Body of pancreas (tissue), 4 donors: Measurements from ENCODE around the gene ZNF805. TPM values are rescaled to one million over a fixed set of nuclear protein-coding genes. Genes with fewer than 3 reads are reported as not detected.
A peak's percentile ranks its signal among the peaks of the same experiment; 100 is the strongest.

Experiments
- ATAC-seq: fragments of 150-250 bp; one replicate; pipeline ENCODE4 v1.9.1; 2016
- DNase-seq, 4 donors: peaks; one replicate each; pipeline ENCODE4 v3.0.0-alpha.2; 2019
- H3K27ac ChIP-seq, 4 donors: fragments of 200-600 bp; sonication (generic); 1 replicate in 3 of 4; 2 replicates in 1 of 4; pipeline versions ENCODE4 v1.5.1 to v1.6.1; 2016 to 2019; ENCODE audit warnings: mild to moderate bottlenecking in 1 of 4, mixed read lengths in 1 of 4, moderate library complexity in 1 of 4
- H3K27me3 ChIP-seq, 2 donors: fragments of 200-600 bp; sonication (generic); one replicate each; pipeline ENCODE4 v1.6.0; 2016; ENCODE audit warnings: mild to moderate bottlenecking in 1 of 2
- H3K36me3 ChIP-seq, 2 donors: fragments of 200-600 bp; sonication (generic); replicated peaks in 1 of 2; 2 replicates each; pipeline ENCODE4 v1.5.1; 2016; ENCODE audit warnings: low read depth in 2 of 2; ENCODE audit not compliant: insufficient read depth in 1 of 2
- H3K4me1 ChIP-seq: fragments of 200-600 bp; sonication (generic); one replicate; pipeline ENCODE4 v1.6.0; 2016
- H3K4me3 ChIP-seq, 2 donors: fragments of 200-600 bp; sonication (generic); 1 replicate in 1 of 2; 2 replicates in 1 of 2; pipeline ENCODE4 v1.5.1; 2016 to 2019
- H3K9me3 ChIP-seq, 3 donors: fragments of 200-600 bp; sonication (generic); 1 replicate in 2 of 3; 2 replicates in 1 of 3; pipeline ENCODE4 v1.5.1; 2016
- CTCF ChIP-seq, 7 experiments: fragments of 450-650 bp in 4 of 7; fragments of 200-600 bp in 3 of 7; sonication (generic) in 3 of 7; IDR thresholded peaks; one replicate each; pipeline ENCODE4 v1.5.1; 2016 to 2019; ENCODE audit warnings: antibody characterized with exemption in 7 of 7
- POLR2A ChIP-seq, 3 donors: fragments of 450-650 bp; IDR thresholded peaks; one replicate each; pipeline ENCODE4 v1.6.1; 2016; ENCODE audit warnings: antibody characterized with exemption in 3 of 3, mild to moderate bottlenecking in 2 of 3
- WGBS, 2 donors: methylation state at CpG; one replicate each; pipeline ENCODE4 v1.1.5; 2017; 5-methylcytosine and 5-hydroxymethylcytosine counted together
- intact Hi-C: fragments of 100-400 bp; cut with DNase I; formaldehyde crosslinking; loops from one replicate; pipeline ENCODE4 v1.15.1; 2023
- total RNA-seq, 2 donors: library from RNA; depleted of rRNA; stranded (reverse); fragments of >200 nt; gene quantifications; one replicate each; pipeline ENCODE4 v1.1.0, GENCODE V29; 2016

Gene ZNF805
- total RNA-seq, 2 donors from 2014 or later = 8.8 to 13.8 TPM

DNA sequence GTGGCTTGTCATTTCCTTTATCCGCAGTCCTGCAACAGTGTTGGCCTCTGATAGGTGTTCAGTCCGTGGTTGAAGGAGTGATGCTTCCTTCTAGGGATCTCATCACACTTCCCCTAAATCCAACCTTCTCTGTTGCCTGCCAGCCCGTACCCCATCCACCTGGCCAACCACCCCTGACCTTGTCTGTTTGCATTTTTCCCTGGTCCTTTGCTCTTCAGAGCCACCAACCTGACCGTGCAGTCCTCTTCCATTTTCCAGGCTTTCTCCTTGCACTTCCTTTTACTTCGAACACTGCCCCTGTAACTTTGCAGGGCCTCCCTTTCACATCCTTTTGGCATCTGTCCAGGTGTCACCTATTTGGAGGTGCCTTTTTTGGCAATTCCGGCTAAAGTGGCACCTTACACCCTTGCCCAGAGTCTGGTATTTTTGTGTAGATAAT lies 40.5 kb downstream of the ZNF805 start:
- DNase-seq (no peak), ATAC-seq (no peak)
- intact Hi-C loops = no loop called here
- TF ChIP-seq POLR2A (IDR thresholded peaks at IDR 0.05) = no peak
- TF ChIP-seq CTCF (IDR thresholded peaks at IDR 0.05) = no peak
- H3K36me3 ChIP-seq = peaks cover 14 to 16% of the 10 kb centered on the region in 2 donors
- no peaks in the 10 kb centered on the region for H3K27me3 ChIP-seq
- H3K4me1 ChIP-seq = peaks cover 25% of the 10 kb centered on the region
- WGBS, 2 donors = 1 to 3% methylated on average over 6 of the region's 6 CpGs
- peak overlapping the region; percentile 91 to 95 for H3K4me3 ChIP-seq
- peaks cover 0 to 7% (median 0%) of the 10 kb centered on the region in 3 donors for H3K9me3 ChIP-seq
- peak overlapping the region; percentile 94 to 99 (median 96) for H3K27ac ChIP-seq

GRCh38 chr19:57282011-57282643 lies 41.7 kb downstream of the ZNF805 start:
- H3K27me3 ChIP-seq = no peaks in the 10 kb centered on the region
- H3K36me3 ChIP-seq = peaks cover 14 to 25% of the 10 kb centered on the region in 2 donors
- no peak for DNase-seq
- 70 to 74% methylated on average over 5 of the region's 5 CpGs for WGBS, 2 donors
- intact Hi-C loops = no loop called here
- H3K4me3 ChIP-seq = no peak overlapping the region
- no peak for TF ChIP-seq POLR2A (IDR thresholded peaks at IDR 0.05)
- TF ChIP-seq CTCF (IDR thresholded peaks at IDR 0.05) = no peak
- no peak for ATAC-seq
- H3K9me3 ChIP-seq = peaks cover 0 to 7% (median 0%) of the 10 kb centered on the region in 3 donors
- peaks cover 25% of the 10 kb centered on the region for H3K4me1 ChIP-seq
- H3K27ac ChIP-seq = no peak overlapping the region

- Histone ChIP-seq H3K4me1 (no peaks in the 10 kb centered on the region), H3K27me3 (no peaks in the 10 kb centered on the region), H3K4me3 (no peak overlapping the region), H3K27ac (no peak overlapping the region), H3K9me3 (peaks cover 0 to 38% (median 0%) of the 10 kb centered on the region in 3 donors), H3K36me3 (peaks cover 41 to 65% of the 10 kb centered on the region in 2 donors)
- 93 to 97% methylated on average over 4 of the region's 4 CpGs for WGBS, 2 donors
- TF ChIP-seq CTCF (IDR thresholded peaks at IDR 0.05) (no peak), POLR2A (IDR thresholded peaks at IDR 0.05) (no peak)
- ATAC-seq (no peak), DNase-seq (no peak)
- intact Hi-C loops = no loop called here
Measured at GRCh38 chr19:57288373-57288772, 47.9 kb downstream of the ZNF805 start.

DNA sequence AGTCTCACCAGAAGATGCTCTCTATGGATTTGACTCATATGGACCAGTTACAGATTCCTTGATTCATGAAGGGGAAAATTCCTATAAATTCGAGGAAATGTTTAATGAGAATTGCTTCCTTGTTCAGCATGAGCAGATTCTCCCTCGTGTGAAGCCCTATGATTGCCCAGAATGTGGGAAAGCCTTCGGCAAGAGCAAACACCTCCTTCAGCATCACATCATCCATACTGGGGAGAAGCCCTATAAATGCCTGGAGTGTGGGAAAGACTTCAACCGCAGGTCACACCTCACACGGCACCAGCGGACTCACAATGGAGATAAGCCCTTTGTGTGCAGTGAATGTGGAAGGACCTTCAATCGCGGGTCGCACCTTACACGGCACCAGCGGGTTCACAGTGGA lies 50.5 kb downstream of the ZNF805 start:
- Histone ChIP-seq H3K36me3 (peaks cover 26 to 49% of the 10 kb centered on the region in 2 donors), H3K9me3 (peaks cover 0 to 36% (median 0%) of the 10 kb centered on the region in 3 donors)

DNA sequence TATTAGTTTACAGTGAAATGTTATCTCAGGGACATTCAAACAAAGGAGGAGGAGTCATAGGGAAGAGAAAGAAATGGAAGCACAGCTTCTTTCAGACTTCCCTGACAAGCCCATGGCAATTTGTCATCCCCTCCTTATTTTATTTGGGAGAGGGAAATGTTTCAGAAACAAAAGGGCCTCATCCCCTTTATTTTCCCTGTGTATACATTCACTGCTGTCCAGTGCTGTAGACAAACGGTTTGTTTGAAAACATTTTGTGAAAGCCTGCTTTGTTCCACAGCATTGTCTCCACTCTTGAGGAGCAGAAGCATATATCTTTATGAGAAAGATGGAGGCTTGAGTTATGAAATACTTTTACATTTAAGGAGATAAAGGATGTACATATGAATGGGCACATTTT lies 52.1 kb downstream of the ZNF805 start:
- Histone ChIP-seq H3K9me3 (peaks cover 0 to 36% (median 0%) of the 10 kb centered on the region in 3 donors), H3K4me3 (no peak overlapping the region), H3K4me1 (no peaks in the 10 kb centered on the region), H3K27me3 (no peaks in the 10 kb centered on the region), H3K36me3 (peaks cover 26 to 37% of the 10 kb centered on the region in 2 donors), H3K27ac (no peak overlapping the region)
- ATAC-seq (no peak), DNase-seq (no peak)
- WGBS, 2 donors = 63 to 68% methylated on average over 1 of the region's 1 CpG
- intact Hi-C loops = no loop called here
- TF ChIP-seq CTCF (IDR thresholded peaks at IDR 0.05) (no peak), POLR2A (IDR thresholded peaks at IDR 0.05) (no peak)

More for the DNA sequence above, 50.5 kb downstream of the ZNF805 start:
- intact Hi-C loops = no loop called here
- H3K4me3 ChIP-seq = no peak overlapping the region
- ATAC-seq = no peak
- no peak for TF ChIP-seq POLR2A (IDR thresholded peaks at IDR 0.05)
- no peak overlapping the region for H3K27ac ChIP-seq
- 92 to 97% methylated on average over 11 of the region's 11 CpGs for WGBS, 2 donors
- H3K27me3 ChIP-seq = no peaks in the 10 kb centered on the region
- no peak for DNase-seq
- no peaks in the 10 kb centered on the region for H3K4me1 ChIP-seq
